ENCODE data around the gene DMD.

DNA sequence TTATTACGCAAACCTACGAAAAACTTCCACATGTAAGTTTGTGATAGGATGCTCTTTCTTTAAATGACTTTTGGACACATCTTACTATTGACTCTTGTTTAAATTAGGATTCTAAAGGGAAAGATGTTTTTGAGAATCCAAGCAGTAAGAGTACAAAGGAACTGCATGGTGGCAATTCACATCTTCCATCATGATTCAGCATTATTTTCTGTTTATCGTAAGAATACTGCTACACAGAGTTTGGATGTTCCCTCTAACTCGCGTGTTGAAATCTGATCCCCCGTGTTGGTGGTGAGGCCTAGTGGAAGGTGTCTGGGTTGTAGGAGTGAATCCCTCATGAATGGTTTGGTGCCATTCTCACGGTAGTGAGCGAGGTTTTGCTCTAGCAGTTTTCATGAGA, 1767.7 kb downstream of the DMD start:
- TF ChIP-seq EZH2 (IDR thresholded peaks at IDR 0.05; ENCODE audit: insufficient read depth, poor library complexity, severe bottlenecking) (no peak), EZH2phosphoT487 (IDR thresholded peaks at IDR 0.05; ENCODE audit: insufficient read depth, low read depth) (no peak)

Data from GM23248 (cell line).